ENCODE measurements around the gene SHROOM2.
"Not testable (repeated sequence)": the region's sequence is repeated elsewhere in the genome, so short reads cannot be mapped to it uniquely, and the experiment has no call there.

The SHROOM2 gene

DNA sequence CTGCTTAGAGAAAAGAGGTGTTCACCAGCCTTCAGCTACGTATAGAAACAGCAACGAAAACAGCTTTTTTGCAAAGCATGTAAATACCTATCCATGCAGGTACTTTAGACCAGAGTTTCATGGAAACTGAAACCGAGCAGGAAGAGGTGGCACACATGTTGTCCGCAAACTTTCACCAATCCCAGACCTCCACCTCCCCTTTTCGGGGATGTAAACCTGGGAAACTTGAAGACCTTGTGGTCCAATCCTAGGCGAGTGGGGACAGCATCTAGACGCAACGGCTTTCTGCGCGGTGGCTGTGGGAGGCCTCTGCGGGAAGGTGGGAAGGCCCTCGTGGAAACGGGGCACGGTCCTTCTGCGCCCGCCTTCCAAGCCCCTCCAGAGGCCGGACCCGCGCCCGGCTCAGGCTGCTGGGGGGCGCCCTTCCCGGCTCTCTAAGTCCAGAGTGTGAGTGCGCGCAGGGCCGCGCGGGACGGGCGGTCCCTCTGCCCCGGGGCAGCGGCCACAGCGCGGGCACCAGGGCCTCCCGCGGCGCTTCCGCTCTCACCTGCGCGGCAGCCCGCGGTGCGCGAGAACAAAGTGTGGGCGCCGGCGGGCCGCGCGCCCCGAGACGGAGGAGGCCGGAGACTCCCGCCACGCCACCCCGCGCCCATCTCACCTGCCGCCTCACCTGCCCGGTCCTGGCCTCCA lies 830 bp upstream of the SHROOM2 start:
- no peak for DNase-seq (ENCODE audit: low read depth)

GRCh38 chrX:9786798-9787635 lies 788 bp downstream of the SHROOM2 start:
- no peak for DNase-seq (ENCODE audit: low read depth)

- no peak for DNase-seq (ENCODE audit: low read depth)
Observed at GRCh38 chrX:9788911-9789310, 2.7 kb downstream of the SHROOM2 start.

DNA sequence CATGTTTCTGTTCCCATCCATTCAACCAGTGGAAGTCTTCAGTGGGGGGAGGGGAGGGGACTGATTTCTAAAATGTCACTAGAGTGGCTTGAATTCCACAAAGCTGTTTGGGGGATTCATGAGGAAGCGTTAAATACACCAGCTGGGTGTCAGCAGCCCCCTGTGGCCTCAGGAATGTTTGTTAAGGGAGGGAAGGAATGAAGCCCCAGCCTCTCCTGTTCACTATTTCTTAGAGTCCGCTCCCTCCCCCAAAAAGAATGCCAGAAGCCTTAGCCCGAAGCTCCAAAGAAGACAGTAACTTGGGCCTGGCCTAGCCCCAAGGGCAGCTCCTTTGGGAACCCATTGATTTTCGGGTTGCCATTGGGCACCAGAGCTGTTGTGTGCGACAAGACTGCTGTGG lies 3.3 kb downstream of the SHROOM2 start:
- no peak for DNase-seq (ENCODE audit: low read depth)

DNA sequence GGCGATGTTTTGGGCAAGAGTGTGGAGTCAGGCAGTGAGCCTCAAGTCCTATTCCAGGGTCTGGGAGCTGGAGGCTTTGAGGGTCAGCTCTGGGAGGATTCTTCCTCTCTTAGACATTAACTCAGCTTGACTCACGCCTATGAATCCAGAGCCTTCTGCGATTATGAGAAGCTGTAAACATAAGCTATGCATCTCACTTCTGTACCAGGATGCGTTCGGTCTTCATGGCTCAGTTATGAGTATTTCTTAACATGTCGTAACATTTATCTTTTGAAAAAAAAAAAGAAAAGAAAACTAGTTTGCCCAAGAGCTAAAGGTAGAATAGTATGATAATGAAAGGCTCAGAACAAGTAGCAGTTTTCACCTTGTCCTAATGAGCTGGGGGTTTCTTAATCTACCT lies 4.6 kb downstream of the SHROOM2 start:
- no peak for DNase-seq (ENCODE audit: low read depth)

- no peak for DNase-seq (ENCODE audit: low read depth)
Observed at GRCh38 chrX:9794495-9794894, 8.3 kb downstream of the SHROOM2 start.

DNA sequence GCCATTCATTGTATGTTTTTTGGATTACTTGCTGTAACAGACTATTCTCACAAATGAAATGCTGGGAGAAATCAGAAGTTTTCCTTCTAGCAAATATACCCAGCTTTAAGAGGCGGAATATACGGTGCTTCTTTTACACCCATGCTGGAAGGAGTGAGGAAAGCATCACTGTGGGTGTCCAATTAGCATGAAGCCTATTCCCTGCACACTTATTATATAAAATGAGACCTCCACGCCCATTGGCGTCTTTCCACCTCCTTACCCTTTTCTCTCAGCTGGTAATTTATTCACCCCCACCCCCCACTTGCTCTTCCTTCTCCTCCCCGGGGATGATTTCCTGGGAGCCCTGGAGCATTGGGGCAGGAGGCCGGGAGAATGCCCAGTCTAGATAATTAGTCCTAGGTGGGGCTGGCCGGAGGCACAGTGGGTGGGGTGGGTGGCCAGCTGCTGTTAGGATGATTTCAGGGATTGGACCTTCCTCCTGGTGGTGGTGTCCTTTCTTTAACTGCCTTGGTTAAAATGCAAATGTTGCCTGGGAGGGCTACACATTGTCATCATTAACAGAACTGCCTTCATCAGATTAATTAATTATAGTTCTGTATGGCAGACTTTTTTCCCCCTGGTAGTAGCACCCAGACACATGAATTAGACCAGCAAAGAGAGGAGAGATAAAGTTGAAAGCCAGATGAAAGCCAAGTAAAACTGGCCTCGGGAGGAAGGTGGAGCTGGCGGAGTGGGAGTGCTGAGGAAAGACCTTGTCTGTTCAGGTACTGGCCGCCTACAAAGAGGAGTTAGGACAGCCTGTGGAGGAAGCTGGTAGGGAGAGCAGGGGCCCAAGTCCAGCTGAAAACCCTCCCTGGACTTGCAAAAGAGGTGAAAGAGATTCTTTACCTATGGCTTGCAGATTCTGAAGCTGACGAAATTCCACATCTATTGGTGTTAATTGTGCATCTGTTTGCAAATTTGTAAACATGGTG lies 11.4 kb downstream of the SHROOM2 start:
- DNase-seq (ENCODE audit: low read depth) = no peak

GRCh38 chrX:9802737-9803136 lies 16.5 kb downstream of the SHROOM2 start:
- no peak for DNase-seq (ENCODE audit: low read depth)

GRCh38 chrX:9804444-9804843 lies 18.2 kb downstream of the SHROOM2 start:
- DNase-seq (ENCODE audit: low read depth) = no peak

DNA sequence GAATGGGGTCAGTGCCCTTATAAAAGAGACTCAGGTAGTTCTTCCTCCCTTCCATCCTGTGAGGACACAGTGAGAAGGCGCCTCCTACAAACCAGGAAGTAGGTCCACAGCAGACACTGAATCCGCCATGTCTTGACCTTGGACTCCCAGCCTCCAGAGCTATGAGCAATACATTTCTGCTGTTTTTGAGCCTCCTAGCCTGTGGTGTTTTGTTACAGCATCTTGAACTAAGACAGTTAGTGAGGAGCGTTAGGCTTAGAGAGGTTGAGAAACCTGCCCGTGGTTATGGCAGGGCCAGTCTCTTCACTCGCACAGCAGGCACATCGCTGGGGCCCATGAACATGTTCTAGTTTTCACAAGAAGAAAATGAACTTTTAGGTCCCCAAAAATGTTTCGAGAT lies 19.7 kb downstream of the SHROOM2 start:
- no peak for DNase-seq (ENCODE audit: low read depth)

- no peak for DNase-seq (ENCODE audit: low read depth)
Observed at GRCh38 chrX:9807355-9808182, 21.3 kb downstream of the SHROOM2 start.

- not testable (repeated sequence) for DNase-seq (ENCODE audit: low read depth)
Observed at GRCh38 chrX:9809876-9810275, 23.6 kb downstream of the SHROOM2 start.

GRCh38 chrX:9811086-9811485 lies 24.9 kb downstream of the SHROOM2 start:
- not testable (repeated sequence) for DNase-seq (ENCODE audit: low read depth)

- DNase-seq (ENCODE audit: low read depth) = no peak
Observed at GRCh38 chrX:9816084-9816700, 30.0 kb downstream of the SHROOM2 start.

DNA sequence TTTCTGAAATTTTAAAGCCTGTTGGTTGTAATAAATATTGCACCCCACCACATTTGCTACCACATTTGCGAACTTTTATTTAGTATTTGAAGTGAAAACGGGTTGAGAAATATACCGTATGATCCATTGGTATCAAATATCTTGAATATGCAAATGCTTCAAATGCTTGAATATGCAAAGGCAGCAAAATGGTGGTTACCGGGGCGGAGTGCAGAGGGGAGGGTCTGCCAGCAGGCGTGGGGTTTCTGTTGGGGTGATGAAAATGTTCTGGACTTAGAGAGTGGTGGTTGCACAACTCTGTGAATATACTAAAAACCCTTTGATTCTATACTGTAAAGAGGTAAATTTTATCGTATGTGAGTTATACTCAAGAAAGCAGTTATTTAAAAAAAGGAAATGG lies 35.3 kb downstream of the SHROOM2 start:
- DNase-seq (ENCODE audit: low read depth) = no peak

DNA sequence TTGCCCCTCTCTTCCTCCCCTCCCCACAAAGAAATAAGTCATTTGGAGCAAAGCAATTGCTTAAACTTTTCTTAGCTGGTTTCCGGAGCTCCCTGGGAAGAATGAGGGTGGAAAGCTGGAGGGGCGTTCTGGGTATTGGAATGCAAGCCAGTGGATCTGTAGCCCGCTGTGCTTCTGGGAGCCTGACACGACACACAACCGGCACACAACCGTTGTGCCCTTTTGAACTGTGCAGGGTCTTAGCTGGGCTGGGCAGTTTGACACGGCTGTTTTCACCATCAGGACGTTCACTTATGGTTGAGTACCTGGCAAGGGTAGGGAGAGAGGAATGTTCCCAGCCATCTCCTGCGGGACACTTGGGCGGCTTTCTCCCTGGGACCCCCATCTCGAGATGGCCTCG lies 38.3 kb downstream of the SHROOM2 start:
- DNase-seq (ENCODE audit: low read depth) = no peak

- DNase-seq (ENCODE audit: low read depth) = no peak
Observed at GRCh38 chrX:9825129-9825790, 39.0 kb downstream of the SHROOM2 start.

- DNase-seq (ENCODE audit: low read depth) = no peak
Observed at GRCh38 chrX:9825966-9826365, 39.7 kb downstream of the SHROOM2 start.

GRCh38 chrX:9829308-9830267 lies 43.4 kb downstream of the SHROOM2 start:
- DNase-seq (ENCODE audit: low read depth) = no peak

All from activated T-cell treated with anti-CD3 and anti-CD28 coated beads for 1 hour (primary cell).